NCI-H345 treated with DMSO at 0.1 percent for 48 hours (cell line): ENCODE measurements around the gene CDH23.

Experiments
- DNase-seq: peaks from one replicate; lab custom pipeline; 2025; ENCODE audit not compliant: unreplicated experiment; lab: John Stamatoyannopoulos, UW

CDH23 gene

GRCh38 chr10:71727738-71728737 is 331.3 kb downstream of the CDH23 start:
- no peak for DNase-seq

- DNase-seq, result no peak
Observed at GRCh38 chr10:71729161-71729636, 332.5 kb downstream of the CDH23 start.

- no peak for DNase-seq
Observed at GRCh38 chr10:71731791-71732190, 335.1 kb downstream of the CDH23 start.

GRCh38 chr10:71734797-71735196 is 338.1 kb downstream of the CDH23 start:
- DNase-seq, result no peak

GRCh38 chr10:71735709-71736569 is 339.2 kb downstream of the CDH23 start:
- DNase-seq, result no peak

- no peak for DNase-seq
Observed at GRCh38 chr10:71736570-71736952, 339.8 kb downstream of the CDH23 start.

GRCh38 chr10:71737001-71737833 is 340.5 kb downstream of the CDH23 start:
- no peak for DNase-seq

GRCh38 chr10:71737834-71738197 is 341.1 kb downstream of the CDH23 start:
- no peak for DNase-seq

GRCh38 chr10:71739358-71739900 is 342.7 kb downstream of the CDH23 start:
- DNase-seq, result no peak

- no peak for DNase-seq
Observed at GRCh38 chr10:71740069-71740653, 343.4 kb downstream of the CDH23 start.

GRCh38 chr10:71741029-71741428 is 344.3 kb downstream of the CDH23 start:
- no peak for DNase-seq

GRCh38 chr10:71741671-71742070 is 345.0 kb downstream of the CDH23 start:
- DNase-seq, result no peak

GRCh38 chr10:71742301-71743088 is 345.8 kb downstream of the CDH23 start:
- DNase-seq, result no peak

- no peak for DNase-seq
Observed at GRCh38 chr10:71743089-71743838, 346.5 kb downstream of the CDH23 start.

- DNase-seq, result no peak
Observed at GRCh38 chr10:71743866-71744265, 347.1 kb downstream of the CDH23 start.

GRCh38 chr10:71744897-71745663 is 348.4 kb downstream of the CDH23 start:
- no peak for DNase-seq

- no peak for DNase-seq
Observed at GRCh38 chr10:71745664-71746250, 349.0 kb downstream of the CDH23 start.
